Subcutaneous adipose tissue (tissue), 4 donors: ENCODE results near the gene MACF1. TPM values are rescaled to one million over a fixed set of nuclear protein-coding genes. Genes with fewer than 3 reads are reported as not detected.

Experiments used
- CTCF ChIP-seq: fragments of 450-650 bp; IDR thresholded peaks from one replicate; pipeline ENCODE4 v1.5.1; 2016; ENCODE audit warnings: low read depth, mild to moderate bottlenecking, control low read depth, antibody characterized with exemption, moderate library complexity
- total RNA-seq, 4 donors: library from RNA; depleted of rRNA; stranded (reverse); fragments of >200 nt; gene quantifications; one replicate each; pipeline ENCODE4 v1.1.0, GENCODE V29; 2016

MACF1 gene
- total RNA-seq, 4 donors from 2014 or later, result 297 to 398 (median 352) TPM

GRCh38 chr1:39261712-39262221, 57.3 kb downstream of the MACF1 start:
- TF ChIP-seq CTCF, result no peak

- no peak for TF ChIP-seq CTCF
Observed at GRCh38 chr1:39262802-39263201, 58.3 kb downstream of the MACF1 start.

GRCh38 chr1:39266269-39266668, 61.8 kb downstream of the MACF1 start:
- TF ChIP-seq CTCF, result no peak

GRCh38 chr1:39266792-39267191, 62.3 kb downstream of the MACF1 start:
- TF ChIP-seq CTCF, result no peak

- TF ChIP-seq CTCF, result no peak
Observed at GRCh38 chr1:39268112-39268581, 63.7 kb downstream of the MACF1 start.

- no peak for TF ChIP-seq CTCF
Observed at GRCh38 chr1:39268906-39269305, 64.4 kb downstream of the MACF1 start.

- TF ChIP-seq CTCF, result no peak
Observed at GRCh38 chr1:39269349-39269748, 64.9 kb downstream of the MACF1 start.
